Frontal cortex (tissue), 4 donors: Measurements from ENCODE around the gene ATP1B1. TPM values are rescaled to one million over a fixed set of nuclear protein-coding genes. Genes with fewer than 3 reads are reported as not detected.

Source experiments
- DNase-seq, 2 donors: peaks; one replicate each; pipeline ENCODE4 v3.0.0; 2012; ENCODE audit warnings: low spot score in 2 of 2
- FAIRE-seq: peaks from 2 replicates; lab custom pipeline; 2012; peaks lifted over from hg19 to GRCh38; lab: Jason Lieb, UNC
- total RNA-seq: library from RNA; depleted of rRNA; stranded (reverse); fragments of >200 nt; gene quantifications from one replicate; pipeline ENCODE4 v1.2.3, GENCODE V29; 2014
- donor health status: control.
- donor health status: control.
- donor health status: control.

ATP1B1 gene
- total RNA-seq, 1 donor from 2014 or later: 235 TPM

DNA sequence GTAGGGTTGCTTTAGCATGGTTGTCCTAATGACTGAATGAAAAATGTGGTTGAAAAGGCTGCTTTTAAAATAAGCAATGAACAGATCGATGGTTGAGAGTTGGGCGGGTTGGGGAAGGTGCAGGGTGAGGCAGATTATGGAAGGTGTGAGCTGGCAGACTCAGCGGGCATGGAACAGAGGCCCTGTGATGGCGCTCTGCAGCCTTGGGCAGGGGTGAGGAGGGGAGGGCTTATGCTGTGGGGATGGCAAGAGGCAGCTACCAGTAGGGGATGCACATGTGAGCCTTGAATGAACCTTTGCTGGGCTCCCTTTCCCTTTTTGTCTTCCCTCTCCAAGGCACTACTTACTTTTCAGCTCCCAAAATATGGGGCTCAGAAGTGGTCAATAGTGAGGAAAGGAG is 30.9 kb downstream of the ATP1B1 start:
- no peak for FAIRE-seq
- DNase-seq: no peak

- no peak for FAIRE-seq
- no peak for DNase-seq
These were observed 32.6 kb downstream of the ATP1B1 start for GRCh38 chr1:169138866-169139670.

DNA sequence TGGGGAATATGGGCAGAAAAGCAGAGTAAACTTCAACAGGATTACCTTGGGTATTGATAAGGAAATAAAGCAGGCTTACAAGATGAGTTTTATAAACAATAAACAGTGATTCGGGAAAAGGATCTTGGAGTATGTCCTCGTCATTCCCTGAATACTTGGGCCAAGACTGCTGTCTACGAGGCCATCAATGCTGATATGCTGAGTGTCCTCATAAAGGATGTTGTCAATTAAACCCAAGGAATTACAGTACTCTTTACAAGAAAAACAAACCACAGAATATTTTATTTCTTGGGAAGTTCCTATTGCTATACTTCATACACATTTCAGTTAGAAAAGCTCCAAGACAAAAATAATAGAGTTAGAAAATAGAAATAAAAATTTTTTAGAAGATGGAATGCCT is 34.9 kb downstream of the ATP1B1 start:
- no peak for FAIRE-seq
- no peak for DNase-seq

DNA sequence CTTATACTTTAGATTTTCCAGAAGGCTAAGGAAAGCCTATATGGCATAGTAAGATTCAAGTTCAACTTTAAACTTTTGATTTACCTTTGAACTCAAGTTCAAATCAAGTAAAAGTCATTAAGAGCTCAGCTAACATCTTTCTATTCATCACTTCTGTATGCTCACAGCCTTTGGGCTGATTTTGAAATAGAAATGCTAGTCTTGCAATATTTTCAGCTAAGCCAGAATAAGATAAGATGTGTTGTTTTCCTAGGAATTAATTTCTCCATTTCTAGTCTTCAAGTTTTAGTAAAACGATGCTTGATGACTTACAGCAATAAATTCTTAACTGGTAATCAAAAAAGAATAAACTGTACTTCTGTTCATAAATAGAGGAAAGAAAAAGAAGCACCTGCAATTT is 35.6 kb downstream of the ATP1B1 start:
- FAIRE-seq (no peak), DNase-seq (no peak)

GRCh38 chr1:169143346-169143745 is 36.9 kb downstream of the ATP1B1 start:
- no peak for DNase-seq
- no peak for FAIRE-seq

- DNase-seq (no peak), FAIRE-seq (no peak)
These were observed 37.5 kb downstream of the ATP1B1 start for GRCh38 chr1:169143984-169144383.

GRCh38 chr1:169144941-169145626 is 38.6 kb downstream of the ATP1B1 start:
- FAIRE-seq (no peak), DNase-seq (no peak)

GRCh38 chr1:169146576-169147214 is 40.2 kb downstream of the ATP1B1 start:
- FAIRE-seq (no peak), DNase-seq (no peak)

DNA sequence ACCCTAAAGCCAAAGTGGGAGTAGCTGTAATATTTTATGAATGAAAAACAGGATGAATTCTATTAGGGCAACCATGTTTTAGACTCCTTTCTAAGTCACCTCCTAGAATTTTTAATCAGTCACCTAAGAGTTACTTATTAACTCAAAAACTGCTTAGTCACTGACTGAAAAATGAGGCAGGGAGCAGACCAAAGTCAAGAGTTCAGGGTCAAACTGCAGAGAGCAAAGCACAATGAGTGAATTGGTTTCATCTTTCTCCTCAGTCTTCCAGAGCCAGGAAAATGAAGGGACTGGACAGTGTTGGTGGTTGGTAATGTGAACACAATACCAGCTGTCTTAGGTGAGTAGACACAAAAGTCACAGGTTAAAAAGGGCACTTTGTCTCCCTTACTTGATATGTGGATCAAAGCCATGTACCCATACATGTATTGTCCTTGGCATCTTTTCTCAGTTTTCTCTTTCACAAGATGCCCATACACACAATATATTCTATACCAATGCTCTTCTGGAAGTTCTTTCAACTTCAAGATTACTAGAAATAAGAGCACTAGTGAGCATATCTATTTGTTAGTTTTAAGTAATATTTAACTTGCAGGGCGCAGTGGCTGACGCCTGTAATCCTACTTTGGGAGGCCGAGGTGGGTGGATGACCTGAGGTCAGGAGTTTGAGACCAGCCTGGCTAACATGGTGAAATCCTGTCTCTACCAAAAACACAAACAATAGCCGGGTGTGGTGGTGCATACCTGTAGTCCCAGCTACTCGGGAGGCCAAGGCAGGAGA is 42.2 kb downstream of the ATP1B1 start:
- no peak for FAIRE-seq

DNA sequence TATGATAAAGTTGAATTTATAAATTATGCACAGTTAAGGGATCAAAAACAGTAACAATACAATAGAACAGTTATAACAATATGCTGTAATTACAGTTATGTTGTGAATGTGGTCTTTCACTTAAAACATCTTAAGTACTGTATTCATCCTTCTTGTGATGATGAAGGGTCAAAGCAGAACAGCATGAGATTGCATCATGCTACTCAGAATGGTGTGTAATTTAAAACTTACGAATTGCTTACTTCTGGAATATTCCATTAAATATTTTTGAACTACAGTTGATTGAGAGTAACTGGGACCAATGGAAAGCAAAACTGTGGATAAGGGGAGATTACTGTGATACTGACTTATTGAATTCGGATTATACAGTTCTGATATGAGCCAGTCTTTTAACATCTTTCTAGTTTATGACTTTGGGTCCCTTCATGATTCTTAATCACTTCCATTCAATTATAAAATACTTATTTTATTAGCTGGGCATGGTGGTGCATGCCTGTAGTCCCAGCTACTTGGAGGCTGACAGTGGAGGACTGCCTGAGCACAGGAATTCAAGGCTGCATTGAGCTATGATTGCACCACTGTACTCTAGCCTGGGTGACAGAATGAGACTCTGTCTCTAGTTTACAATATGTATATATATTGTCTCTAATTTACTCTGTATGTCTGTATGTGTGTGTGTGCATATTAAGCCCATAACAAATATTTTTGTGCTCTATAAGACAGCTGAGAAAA is 43.2 kb downstream of the ATP1B1 start:
- FAIRE-seq (no peak), DNase-seq (no peak)

More for the DNA sequence above, 42.2 kb downstream of the ATP1B1 start:
- DNase-seq: no peak

DNA sequence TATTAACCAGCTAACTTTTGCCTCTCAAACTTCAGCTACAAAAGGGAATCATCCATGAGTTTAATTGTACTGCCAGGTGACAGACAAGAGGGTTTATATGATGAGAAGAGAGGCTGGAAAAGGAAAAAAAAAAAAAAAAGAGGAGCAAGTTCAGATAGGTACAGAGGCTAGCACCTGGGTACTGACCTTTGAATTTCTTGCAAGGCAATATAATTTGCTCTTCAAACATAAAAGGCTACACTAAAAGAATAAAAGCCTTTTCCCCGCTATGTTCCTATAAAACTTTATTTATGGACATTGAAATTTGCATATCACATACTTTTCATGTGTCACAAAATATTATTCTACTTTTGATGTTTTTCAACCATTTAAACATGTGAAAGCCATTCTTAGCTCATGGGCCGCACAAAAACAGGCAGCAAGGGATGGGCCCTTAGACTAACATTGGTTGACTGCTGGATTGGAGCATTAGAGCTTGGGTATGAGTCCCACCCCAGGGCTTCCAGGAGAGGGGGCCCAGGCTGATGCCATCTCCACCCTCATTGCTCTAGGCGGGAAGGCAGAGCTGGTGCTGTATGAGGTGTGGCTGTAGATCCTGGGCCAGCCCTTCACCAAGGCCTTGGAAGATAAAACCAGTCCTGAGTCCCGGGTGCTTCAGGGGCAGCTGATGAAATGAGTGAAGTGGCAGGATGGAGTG is 44.3 kb downstream of the ATP1B1 start:
- no peak for FAIRE-seq

DNA sequence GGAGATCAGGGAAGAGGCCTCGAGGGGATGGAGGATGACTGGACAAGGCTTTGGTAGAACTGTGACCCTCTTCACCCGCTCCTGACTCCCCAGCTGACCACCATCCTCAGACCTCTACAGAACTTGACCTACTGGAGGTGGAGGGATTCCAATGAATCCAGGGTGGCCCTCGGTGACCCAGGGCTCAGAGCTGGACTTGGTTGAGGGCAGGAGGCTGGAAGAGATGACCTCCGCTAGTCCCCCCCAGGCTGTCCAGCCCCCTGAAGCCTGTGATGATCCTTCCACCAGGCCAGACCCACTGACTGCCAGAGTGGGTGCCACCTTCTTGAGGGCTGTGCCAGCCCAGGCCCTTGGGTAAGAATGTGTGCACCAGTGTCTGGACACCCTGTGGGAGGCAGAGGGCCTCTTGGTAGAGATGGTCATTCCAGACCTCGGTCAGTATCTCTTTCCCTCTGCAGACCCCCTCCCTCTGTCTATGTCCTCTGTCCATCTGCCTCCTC is 44.9 kb downstream of the ATP1B1 start:
- DNase-seq: no peak
- no peak for FAIRE-seq

More for the DNA sequence above, 44.3 kb downstream of the ATP1B1 start:
- no peak for DNase-seq

DNA sequence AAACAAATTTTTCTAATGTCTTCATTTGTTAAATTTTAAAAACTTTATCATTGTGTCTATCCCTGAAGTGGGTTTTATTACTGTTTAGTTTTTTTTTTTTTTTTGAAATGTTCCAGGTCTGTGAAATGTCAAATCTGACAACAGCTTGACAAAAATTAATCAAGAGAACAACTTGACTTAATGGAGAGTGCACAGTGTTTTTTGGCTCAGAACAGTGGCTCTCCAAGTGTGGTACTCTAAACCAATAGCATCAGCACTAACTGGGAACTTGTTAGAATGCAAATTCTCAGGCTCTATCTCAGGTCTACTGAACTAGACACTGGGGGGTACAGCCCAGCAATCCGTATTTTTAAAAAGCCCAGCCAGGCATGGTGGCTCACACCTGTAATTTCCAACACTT is 49.2 kb downstream of the ATP1B1 start:
- no peak for FAIRE-seq
- DNase-seq: no peak

GRCh38 chr1:169156580-169156979 is 50.1 kb downstream of the ATP1B1 start:
- FAIRE-seq (no peak), DNase-seq (no peak)

DNA sequence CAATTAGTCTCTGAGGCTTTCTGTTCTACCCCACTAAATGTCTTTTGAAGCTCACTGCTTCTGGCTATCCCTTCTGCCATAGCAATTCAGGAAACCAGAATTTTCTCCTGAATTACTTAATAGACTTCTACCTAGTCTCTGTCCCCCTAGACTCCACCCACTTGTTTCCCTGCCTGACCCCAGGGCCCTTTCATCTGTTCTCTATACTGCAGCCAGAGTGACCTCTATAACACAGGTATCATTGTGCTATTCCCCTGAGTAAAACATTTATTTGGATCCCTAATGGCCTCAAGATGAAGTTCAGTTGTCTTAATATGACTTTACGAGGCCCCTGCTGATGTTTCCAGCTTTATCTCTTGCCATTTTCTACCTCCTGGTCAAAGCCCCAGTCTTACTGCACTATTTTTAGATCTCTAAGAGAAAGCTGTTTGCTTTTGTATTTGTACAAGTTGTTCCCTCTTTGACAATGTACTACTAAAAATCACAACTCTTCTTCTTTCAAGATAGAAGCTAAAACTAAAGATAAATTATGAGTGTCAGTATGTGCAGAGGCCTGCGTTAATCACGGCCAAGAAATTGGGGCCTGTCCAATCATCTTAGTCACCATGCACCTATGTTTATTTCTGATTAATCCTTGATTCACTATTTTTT is 54.5 kb downstream of the ATP1B1 start:
- FAIRE-seq: no peak

DNA sequence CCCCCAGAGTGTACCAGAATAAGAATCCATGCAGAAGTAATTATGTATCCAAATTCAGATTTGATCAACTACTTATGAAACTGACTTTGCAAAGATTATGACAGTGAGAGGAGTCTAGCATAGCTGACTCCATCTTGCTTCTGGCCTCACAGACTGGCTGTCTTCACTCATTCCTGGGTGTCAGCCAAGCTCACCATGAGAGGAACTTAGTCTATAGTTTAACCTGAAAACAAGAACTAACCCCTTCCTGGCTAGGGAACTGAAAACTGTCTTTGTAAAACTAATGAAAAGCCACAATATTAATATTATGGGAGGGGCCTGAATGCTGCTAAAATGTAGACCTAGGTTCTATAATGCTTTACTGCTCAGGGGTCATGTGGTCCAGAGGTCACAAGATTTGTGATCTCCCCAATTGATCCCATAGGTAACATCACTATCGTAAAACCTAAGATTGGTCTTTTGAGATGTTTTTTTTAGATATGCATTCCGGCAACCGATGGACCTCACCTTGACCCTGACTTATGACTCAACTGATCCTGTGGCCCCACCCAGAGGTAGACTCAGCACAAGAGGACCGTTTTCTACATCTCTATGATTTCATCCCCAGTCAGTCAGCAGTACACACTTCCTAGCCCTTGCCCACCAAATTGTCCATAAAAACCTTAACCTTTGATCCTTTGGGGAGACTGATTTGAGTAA is 55.2 kb downstream of the ATP1B1 start:
- DNase-seq: no peak

More for the DNA sequence above, 54.5 kb downstream of the ATP1B1 start:
- DNase-seq: no peak

DNA sequence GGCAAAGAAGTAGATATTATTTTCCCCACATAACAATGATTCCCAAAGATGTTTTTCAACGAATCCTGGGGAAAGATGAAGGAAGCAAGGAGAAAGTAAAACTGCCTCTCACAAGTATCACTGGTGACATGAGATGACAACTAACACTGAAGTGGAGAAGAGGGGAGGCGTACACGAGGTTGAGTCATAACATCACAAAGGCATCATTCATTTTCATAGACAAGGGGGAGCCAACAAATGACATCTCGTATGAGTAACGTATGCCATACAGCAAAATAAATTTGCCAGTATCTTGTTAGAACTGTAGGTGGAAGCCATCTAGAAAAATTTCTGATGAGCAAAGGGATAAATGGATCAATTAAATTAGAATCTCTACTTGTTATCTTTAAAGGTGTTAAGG is 56.6 kb downstream of the ATP1B1 start:
- no peak for DNase-seq
- no peak for FAIRE-seq

More for the DNA sequence above, 55.2 kb downstream of the ATP1B1 start:
- FAIRE-seq: no peak

DNA sequence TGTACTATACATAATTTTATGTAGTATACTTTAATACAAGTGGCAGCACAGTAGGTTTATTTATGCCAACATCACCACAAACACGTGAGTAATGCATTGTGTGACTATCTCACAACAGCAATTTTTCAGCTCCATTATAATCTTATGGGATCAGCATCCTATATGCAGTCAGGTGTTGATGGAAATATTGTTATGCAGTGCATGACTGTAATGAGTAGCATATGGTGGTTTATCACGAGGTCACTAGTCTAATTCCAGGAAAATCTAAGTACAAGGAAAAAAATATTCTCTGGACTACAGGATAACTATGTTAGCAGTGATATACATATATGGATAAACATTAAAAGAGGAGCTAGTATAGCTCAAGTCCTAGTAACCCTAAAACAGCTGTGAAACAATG is 69.0 kb downstream of the ATP1B1 start:
- DNase-seq (no peak), FAIRE-seq (no peak)
